ENCODE results near the gene FBXO31.
"Not testable (repeated sequence)": the region's sequence is repeated elsewhere in the genome, so short reads cannot be mapped to it uniquely, and the experiment has no call there.

The FBXO31 gene

GRCh38 chr16:87384162-87384874 lies 742 bp upstream of the FBXO31 start:
- DNase-seq: peak; percentile 63

- DNase-seq: no peak
Observed at GRCh38 chr16:87382023-87382785, 1.4 kb downstream of the FBXO31 start.

GRCh38 chr16:87380881-87381280 lies 2.7 kb downstream of the FBXO31 start:
- DNase-seq: no peak

GRCh38 chr16:87380403-87380802 lies 3.2 kb downstream of the FBXO31 start:
- no peak for DNase-seq

- not testable (repeated sequence) for DNase-seq
Observed at GRCh38 chr16:87379312-87379752, 4.2 kb downstream of the FBXO31 start.

- no peak for DNase-seq
Observed at GRCh38 chr16:87376660-87377059, 6.9 kb downstream of the FBXO31 start.

- no peak for DNase-seq
Observed at GRCh38 chr16:87375426-87376135, 8.0 kb downstream of the FBXO31 start.

- no peak for DNase-seq
Observed at GRCh38 chr16:87374313-87374712, 9.3 kb downstream of the FBXO31 start.

GRCh38 chr16:87372305-87372704 lies 11.3 kb downstream of the FBXO31 start:
- no peak for DNase-seq

GRCh38 chr16:87371261-87371866 lies 12.2 kb downstream of the FBXO31 start:
- DNase-seq: no peak

- DNase-seq: no peak
Observed at GRCh38 chr16:87369796-87370719, 13.5 kb downstream of the FBXO31 start.

- DNase-seq: no peak
Observed at GRCh38 chr16:87369117-87369765, 14.3 kb downstream of the FBXO31 start.

- no peak for DNase-seq
Observed at GRCh38 chr16:87368029-87368770, 15.4 kb downstream of the FBXO31 start.

- DNase-seq: no peak
Observed at GRCh38 chr16:87367529-87367928, 16.0 kb downstream of the FBXO31 start.

- no peak for DNase-seq
Observed at GRCh38 chr16:87366930-87367329, 16.6 kb downstream of the FBXO31 start.

GRCh38 chr16:87366288-87366687 lies 17.3 kb downstream of the FBXO31 start:
- no peak for DNase-seq

GRCh38 chr16:87365021-87365713 lies 18.4 kb downstream of the FBXO31 start:
- no peak for DNase-seq

- no peak for DNase-seq
Observed at GRCh38 chr16:87363771-87364455, 19.7 kb downstream of the FBXO31 start.

- not testable (repeated sequence) for DNase-seq
Observed at GRCh38 chr16:87362828-87363559, 20.6 kb downstream of the FBXO31 start.
